ENCODE results near the gene AKAP3.

GRCh38 chr12:4648501-4649357 lies at the start of gene AKAP3, which contains the start of gene NDUFA9:
- TF ChIP-seq, protein P1, sequence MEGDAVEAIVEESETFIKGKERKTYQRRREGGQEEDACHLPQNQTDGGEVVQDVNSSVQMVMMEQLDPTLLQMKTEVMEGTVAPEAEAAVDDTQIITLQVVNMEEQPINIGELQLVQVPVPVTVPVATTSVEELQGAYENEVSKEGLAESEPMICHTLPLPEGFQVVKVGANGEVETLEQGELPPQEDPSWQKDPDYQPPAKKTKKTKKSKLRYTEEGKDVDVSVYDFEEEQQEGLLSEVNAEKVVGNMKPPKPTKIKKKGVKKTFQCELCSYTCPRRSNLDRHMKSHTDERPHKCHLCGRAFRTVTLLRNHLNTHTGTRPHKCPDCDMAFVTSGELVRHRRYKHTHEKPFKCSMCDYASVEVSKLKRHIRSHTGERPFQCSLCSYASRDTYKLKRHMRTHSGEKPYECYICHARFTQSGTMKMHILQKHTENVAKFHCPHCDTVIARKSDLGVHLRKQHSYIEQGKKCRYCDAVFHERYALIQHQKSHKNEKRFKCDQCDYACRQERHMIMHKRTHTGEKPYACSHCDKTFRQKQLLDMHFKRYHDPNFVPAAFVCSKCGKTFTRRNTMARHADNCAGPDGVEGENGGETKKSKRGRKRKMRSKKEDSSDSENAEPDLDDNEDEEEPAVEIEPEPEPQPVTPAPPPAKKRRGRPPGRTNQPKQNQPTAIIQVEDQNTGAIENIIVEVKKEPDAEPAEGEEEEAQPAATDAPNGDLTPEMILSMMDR (IDR thresholded peaks at IDR 0.05) = peak in 1 of 6 experiments; percentile 10
- TF ChIP-seq POLR2A (IDR thresholded peaks at IDR 0.05) = peak in 1 of 2 donors; percentile 64

Data from thyroid gland (tissue), 4 donors.